Measurements from ENCODE around the gene A2ML1.
"Not testable (repeated sequence)": the region's sequence is repeated elsewhere in the genome, so short reads cannot be mapped to it uniquely, and the experiment has no call there.

DNA sequence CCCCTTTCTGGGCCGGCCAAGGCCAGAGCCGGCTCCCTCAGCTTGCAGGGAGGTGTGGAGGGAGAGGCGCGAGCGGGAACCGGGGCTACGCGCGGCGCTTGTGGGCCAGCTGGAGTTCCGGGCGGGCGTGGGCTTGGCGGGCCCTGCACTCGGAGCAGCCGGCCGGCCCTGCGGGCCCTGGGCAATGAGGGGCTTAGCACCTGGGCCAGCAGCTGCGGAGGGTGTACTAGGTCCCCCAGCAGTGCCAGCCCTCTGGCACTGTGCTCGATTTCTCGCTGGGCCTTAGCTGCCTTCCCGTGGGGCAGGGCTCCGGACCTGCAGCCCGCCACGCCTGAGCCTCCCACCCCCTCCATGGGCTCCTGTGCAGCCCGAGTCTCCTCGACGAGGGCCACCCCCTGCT lies 35.2 kb upstream of the A2ML1 start:
- TF ChIP-seq, protein P1, sequence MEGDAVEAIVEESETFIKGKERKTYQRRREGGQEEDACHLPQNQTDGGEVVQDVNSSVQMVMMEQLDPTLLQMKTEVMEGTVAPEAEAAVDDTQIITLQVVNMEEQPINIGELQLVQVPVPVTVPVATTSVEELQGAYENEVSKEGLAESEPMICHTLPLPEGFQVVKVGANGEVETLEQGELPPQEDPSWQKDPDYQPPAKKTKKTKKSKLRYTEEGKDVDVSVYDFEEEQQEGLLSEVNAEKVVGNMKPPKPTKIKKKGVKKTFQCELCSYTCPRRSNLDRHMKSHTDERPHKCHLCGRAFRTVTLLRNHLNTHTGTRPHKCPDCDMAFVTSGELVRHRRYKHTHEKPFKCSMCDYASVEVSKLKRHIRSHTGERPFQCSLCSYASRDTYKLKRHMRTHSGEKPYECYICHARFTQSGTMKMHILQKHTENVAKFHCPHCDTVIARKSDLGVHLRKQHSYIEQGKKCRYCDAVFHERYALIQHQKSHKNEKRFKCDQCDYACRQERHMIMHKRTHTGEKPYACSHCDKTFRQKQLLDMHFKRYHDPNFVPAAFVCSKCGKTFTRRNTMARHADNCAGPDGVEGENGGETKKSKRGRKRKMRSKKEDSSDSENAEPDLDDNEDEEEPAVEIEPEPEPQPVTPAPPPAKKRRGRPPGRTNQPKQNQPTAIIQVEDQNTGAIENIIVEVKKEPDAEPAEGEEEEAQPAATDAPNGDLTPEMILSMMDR (IDR thresholded peaks at IDR 0.05; ENCODE audit: low read depth, low read length, poor library complexity, severe bottlenecking): not testable (repeated sequence)
- not testable (repeated sequence) for TF ChIP-seq EZH2phosphoT487 (IDR thresholded peaks at IDR 0.05; ENCODE audit: borderline replicate concordance, low read length)
